HG02642 (cell line): ENCODE results near the gene DOCK3.
"Not testable (repeated sequence)": the region's sequence is repeated elsewhere in the genome, so short reads cannot be mapped to it uniquely, and the experiment has no call there.

Experiments
- ATAC-seq: cut with Tn5 transposase; IDR thresholded peaks from one replicate; pipeline ENCODE4 v1.9.1; 2021; ENCODE audit warnings: mild to moderate bottlenecking; ENCODE audit not compliant: unreplicated experiment, poor library complexity

The DOCK3 gene

GRCh38 chr3:51375136-51375535 is 700.4 kb downstream of the DOCK3 start:
- no peak for ATAC-seq

- ATAC-seq = no peak
Observed at GRCh38 chr3:51375571-51375970, 700.8 kb downstream of the DOCK3 start.

- no peak for ATAC-seq
Observed at GRCh38 chr3:51378065-51378464, 703.3 kb downstream of the DOCK3 start.

- ATAC-seq = no peak
Observed at GRCh38 chr3:51378726-51379125, 704.0 kb downstream of the DOCK3 start.

GRCh38 chr3:51379301-51379700 is 704.6 kb downstream of the DOCK3 start:
- ATAC-seq = no peak

- ATAC-seq = no peak
Observed at GRCh38 chr3:51379746-51380455, 705.2 kb downstream of the DOCK3 start.

- ATAC-seq = no peak
Observed at GRCh38 chr3:51380601-51381332, 706.0 kb downstream of the DOCK3 start.

- ATAC-seq = no peak
Observed at GRCh38 chr3:51381333-51381705, 706.6 kb downstream of the DOCK3 start.

GRCh38 chr3:51382076-51382745 is 707.5 kb downstream of the DOCK3 start:
- ATAC-seq = no peak

- ATAC-seq = no peak
Observed at GRCh38 chr3:51382947-51383578, 708.3 kb downstream of the DOCK3 start.

GRCh38 chr3:51384055-51384725 is 709.5 kb downstream of the DOCK3 start:
- ATAC-seq = peak; percentile 12

GRCh38 chr3:51384726-51385473 is 710.2 kb downstream of the DOCK3 start, which contains the start of gene MANF:
Gene MANF, plus strand, starts transcription at chr3:51385291. Its CDS starts 52 bp downstream, at chr3:51385343.
- ATAC-seq = peak; percentile 94

GRCh38 chr3:51385621-51386091 is 710.9 kb downstream of the DOCK3 start:
- ATAC-seq = no peak

- no peak for ATAC-seq
Observed at GRCh38 chr3:51386159-51386851, 711.6 kb downstream of the DOCK3 start.

- no peak for ATAC-seq
Observed at GRCh38 chr3:51386852-51387229, 712.1 kb downstream of the DOCK3 start.

GRCh38 chr3:51387281-51387680 is 712.6 kb downstream of the DOCK3 start:
- ATAC-seq = not testable (repeated sequence)

GRCh38 chr3:51388286-51389029 is 713.7 kb downstream of the DOCK3 start:
- no peak for ATAC-seq
